KOPT-K1 (cell line): ENCODE results near the gene H2BK1.

ENCODE experiments used
- H3K27ac ChIP-seq: fragments of 200-600 bp; sonication (generic); 2 replicates; pipeline ENCODE4 v1.5.1; 2016; ENCODE audit warnings: antibody characterized with exemption, mild to moderate bottlenecking, low read depth, low read length; ENCODE audit not compliant: poor library complexity, severe bottlenecking
- H3K36me3 ChIP-seq: fragments of 200-600 bp; sonication (generic); 2 replicates; pipeline ENCODE4 v1.5.1; 2017; ENCODE audit warnings: antibody characterized with exemption, mild to moderate bottlenecking, low read length, moderate library complexity; ENCODE audit not compliant: insufficient read depth
- H3K9me3 ChIP-seq: fragments of 200-600 bp; sonication (generic); 2 replicates; pipeline ENCODE4 v1.5.1; 2017; ENCODE audit warnings: antibody characterized with exemption, low read length, mild to moderate bottlenecking; ENCODE audit not compliant: insufficient read depth, poor library complexity, severe bottlenecking

Gene H2BK1

DNA sequence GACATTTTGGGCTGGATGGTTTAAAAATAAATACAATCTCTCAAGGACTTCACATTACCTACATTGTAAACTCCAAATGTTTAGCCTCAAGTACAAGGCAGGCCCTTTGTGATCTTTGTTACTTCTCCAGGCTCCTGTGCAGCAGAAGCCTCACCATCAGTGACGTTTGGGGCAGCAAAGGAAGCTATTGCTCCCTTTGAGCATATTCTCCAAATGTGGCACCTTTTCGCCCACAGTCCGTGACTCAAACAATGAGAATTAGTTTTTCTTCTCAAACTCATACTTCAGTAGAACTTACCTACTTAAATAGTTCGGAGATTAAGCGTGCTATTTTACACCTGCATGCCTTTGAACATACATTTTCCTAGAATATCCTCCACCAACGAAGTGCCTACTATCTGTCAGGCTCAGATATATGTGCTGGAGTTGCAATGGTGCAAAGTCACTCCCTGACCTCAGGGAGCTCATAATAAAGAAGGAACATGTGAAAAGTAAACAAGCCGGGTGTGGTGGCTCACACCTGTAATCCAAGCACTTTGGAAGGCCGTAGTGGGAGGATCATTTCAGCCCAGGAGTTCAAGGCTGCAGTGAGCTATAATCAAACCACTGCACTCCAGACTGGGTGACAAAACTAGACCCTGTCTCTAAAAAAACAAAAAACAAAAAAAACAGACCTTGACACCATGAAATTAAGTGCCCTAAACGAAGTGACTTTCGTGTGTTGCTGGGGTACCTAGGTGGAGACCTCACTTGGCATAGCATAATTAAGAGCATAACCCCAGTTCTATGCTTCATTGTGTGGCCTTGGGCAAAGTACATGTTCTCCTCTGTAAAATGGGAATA lies 18.0 kb upstream of the H2BK1 start:
- Histone ChIP-seq H3K9me3 (no peaks in the 10 kb centered on the region), H3K27ac (peak overlapping the region; percentile 68), H3K36me3 (peaks cover 28% of the 10 kb centered on the region)

DNA sequence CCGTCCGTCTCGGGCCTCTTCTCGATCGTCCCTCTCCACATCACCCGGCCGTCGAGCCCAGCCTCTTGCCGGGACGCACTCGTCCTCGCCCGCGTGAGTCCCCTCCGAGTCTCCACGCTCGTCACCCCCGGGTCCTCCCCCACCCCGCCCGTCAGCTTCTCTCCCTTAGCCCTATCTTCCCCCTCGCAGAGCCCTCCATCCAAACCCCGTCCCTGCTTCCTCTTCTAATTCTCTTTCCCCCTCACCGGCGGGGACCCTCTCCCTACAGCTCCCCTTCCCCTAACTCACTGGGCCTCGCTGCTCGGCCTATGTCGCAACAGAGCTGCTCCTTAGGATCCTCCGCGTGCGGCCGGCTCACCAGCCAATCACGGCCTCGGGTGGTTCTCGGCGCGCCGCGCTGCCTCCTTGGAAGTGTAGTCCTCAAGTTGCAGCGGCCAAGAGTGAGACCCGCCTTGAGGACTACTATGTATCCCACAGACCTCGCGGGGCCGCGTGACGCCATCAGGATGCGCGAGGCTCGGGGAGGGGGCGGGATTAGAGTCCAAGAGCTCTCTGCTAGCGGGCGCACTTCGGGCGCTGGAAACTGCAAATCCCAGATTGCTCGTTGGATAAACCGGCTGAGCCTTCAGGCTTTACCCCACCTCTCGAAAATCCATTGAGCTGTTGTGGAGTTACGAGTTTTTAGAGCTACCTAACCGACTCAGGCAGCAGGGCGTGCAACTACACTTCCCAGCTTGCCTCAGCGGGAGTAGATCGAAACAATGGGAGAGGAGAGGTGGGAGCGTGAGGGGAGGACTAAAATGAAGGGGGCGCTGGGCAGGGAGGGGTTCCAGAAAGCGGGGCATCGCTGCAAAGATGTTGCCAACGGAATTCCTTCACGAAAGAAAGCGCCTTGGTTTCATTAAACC lies 16.8 kb upstream of the H2BK1 start, which contains the start of gene ABCF2:
Gene ABCF2, minus strand, starts transcription at position 331 of the 908 bp plus-strand sequence. CDS start 747 bp downstream, outside the sequence.
- peaks cover 39% of the 10 kb centered on the region for H3K36me3 ChIP-seq
- no peaks in the 10 kb centered on the region for H3K9me3 ChIP-seq
- peak within 1 kb of the TSS; percentile 68 for H3K27ac ChIP-seq

DNA sequence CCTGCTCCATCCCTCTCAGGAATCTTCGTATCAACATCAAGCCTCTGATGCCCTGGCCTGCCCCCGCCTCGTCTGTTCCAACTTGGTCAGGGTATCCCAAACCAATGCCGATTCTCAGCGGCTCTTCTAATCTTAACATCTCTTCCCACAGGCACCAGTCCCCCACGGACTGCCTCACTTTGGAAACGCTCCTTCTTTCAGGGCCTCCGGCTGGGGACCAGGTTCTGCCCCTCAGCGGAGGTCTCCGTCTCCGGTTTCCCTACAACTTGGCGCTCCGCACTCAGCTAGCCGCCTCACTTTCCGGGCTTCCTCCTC lies 16.2 kb upstream of the H2BK1 start:
- Histone ChIP-seq H3K36me3 (peaks cover 45% of the 10 kb centered on the region), H3K9me3 (no peaks in the 10 kb centered on the region), H3K27ac (peak overlapping the region; percentile 68)

DNA sequence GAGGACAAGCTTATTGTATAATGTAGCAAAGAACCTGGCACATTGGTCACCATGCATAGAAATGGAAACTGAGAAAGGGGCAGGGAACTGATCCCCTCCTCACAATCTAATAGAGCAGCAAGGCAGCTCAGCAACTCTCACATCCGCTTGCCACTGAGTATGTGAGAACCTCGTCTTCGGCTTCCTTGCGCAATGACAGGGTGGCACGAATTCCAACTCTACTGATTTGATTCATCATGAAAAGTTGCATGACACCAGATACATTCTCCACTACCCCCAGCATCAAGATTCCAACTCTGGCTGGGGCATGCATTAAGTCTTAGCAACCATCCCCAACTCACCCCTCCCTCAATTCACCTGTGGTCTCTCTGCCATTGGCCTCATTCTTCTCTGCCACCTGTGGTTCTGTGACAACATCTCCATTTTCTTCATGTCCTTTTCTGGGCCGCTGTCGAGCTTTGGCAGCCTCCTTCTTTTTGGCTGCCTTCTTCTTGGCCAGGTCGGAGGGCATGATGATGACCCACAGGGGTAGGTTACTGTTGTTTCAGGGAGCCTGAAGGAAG lies 15.7 kb upstream of the H2BK1 start:
- Histone ChIP-seq H3K9me3 (no peaks in the 10 kb centered on the region), H3K36me3 (peaks cover 49% of the 10 kb centered on the region), H3K27ac (peak overlapping the region; percentile 68)

DNA sequence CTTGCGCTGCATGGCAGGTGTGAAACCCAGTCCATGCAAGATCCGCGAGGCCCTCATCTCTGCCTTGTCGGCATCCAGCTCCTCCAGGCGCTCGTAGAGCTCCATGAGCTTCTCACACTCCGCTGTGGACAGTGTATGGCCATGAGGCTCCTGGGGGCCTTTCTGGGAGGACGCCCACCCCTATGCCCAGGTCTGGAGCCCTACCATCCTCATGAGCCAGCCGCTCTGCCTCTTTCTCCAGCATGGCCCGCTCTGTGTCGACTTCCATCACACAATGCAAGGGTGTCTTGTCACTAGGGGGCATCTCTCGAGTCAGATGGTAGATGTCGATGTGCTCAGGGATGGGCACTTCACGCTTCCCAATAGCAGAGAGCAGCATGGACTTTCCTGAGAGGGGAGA lies 13.4 kb upstream of the H2BK1 start:
- Histone ChIP-seq H3K9me3 (no peaks in the 10 kb centered on the region), H3K36me3 (peaks cover 72% of the 10 kb centered on the region), H3K27ac (no peak overlapping the region)

DNA sequence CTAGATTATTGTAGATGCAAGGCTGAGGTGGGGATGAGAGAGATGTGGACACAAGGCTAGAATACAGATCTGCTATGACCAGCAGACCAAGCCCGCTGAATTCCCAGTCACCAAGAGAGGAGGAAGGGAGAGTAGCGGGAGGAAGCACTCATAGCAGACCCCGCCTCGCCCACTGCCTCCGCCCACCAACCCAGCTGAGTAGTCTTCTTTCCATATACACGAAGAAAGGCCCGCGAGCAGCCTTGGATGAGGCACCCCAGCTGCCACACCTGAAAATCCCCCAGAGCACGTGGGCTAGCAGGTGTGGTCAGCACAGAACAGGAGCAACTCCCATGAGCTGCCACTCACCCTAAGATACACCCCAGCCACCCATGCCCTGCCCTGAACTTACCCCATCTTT lies 7.9 kb upstream of the H2BK1 start:
- Histone ChIP-seq H3K27ac (no peak overlapping the region), H3K36me3 (peaks cover 99% of the 10 kb centered on the region), H3K9me3 (no peaks in the 10 kb centered on the region)

DNA sequence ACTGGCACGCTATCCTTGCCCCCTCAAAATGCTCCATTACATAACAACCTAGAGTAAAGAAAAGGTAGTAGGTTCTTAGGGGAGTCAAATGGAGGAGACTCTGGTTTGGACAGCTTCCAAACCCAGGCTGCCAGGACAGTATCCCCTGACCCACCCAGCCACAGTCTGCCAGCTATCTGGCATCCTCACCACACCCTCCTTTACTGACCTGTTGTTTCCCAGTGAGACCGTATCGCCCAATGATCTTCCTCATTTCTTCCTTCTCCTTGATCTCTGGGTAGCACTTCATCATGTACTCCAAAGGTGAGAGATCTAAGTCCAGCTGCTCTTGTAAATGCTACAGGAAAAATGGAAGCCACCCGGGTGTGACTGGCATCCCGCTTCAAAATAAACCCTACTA lies 5.1 kb upstream of the H2BK1 start:
- H3K27ac ChIP-seq: no peak overlapping the region
- H3K36me3 ChIP-seq: peaks cover 89% of the 10 kb centered on the region
- H3K9me3 ChIP-seq: no peaks in the 10 kb centered on the region

DNA sequence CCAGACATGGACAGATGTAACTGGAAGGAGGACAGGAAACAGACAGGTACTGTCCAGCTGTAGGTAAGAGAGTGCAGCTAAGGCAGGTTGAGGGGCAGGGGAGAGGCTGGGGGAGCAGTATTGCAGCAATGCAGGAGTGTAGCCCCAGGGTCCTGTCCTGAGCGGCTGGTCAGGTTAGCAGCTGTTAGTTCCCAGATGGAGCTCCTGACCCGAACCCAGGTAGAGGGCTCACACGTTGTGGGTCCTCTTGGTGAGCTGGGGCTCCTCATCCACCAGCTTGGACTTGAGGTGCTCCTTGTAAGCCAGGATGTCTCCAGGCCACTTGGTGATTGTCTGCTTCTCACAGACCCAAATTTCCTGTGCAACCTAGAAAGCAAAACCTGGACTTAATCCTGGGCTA lies 3.5 kb upstream of the H2BK1 start:
- Histone ChIP-seq H3K36me3 (peaks cover 74% of the 10 kb centered on the region), H3K9me3 (no peaks in the 10 kb centered on the region), H3K27ac (no peak overlapping the region)

DNA sequence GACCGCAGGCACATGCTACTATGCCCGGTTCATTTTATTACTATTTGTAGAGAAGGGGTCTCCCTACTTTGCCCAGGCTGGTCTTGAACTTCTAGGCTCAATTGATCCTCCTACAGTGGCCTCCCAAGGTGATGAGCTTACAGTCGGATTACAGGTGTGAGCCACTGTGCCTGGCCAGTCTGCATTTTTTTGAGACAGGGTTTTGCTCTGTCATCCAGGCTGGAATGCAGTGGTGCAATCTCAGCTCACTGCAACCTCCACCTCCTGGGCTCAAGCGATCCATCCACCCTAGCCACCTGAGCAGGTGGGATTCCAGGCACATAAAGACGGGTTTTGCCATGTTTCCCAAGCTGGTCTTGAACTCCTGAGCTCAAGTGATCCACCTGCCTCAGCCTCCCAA lies 2.3 kb upstream of the H2BK1 start:
- no peak overlapping the region for H3K27ac ChIP-seq
- no peaks in the 10 kb centered on the region for H3K9me3 ChIP-seq
- peaks cover 62% of the 10 kb centered on the region for H3K36me3 ChIP-seq

DNA sequence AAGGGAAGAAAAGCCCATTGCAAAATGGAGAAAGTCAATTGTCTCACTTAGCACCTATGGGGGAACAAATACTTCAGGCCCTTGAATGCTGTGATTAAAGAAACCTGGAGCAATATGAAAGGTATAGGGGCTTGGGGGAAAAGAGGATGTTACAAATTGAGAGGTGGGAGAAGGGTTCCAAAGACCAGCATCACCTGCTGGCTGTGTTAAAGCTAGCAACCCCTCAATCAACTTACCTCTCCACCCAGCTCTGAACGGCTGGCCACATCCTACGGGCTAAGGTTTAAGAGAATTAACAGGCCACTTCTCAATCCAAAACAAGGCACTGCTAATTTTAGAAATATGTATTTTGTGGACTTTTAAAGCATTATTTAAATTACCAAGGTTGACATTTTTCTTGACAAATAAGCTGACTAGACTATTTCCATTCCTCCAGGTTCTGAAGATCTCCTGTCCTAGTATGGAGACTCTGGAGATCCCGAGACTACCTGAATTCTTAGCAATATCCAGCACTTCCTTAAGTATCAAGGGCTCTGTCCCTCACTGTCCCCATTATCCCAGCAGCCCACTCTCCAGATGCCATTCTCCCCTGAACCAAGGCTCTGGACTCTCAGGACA lies 976 bp upstream of the H2BK1 start:
- Histone ChIP-seq H3K27ac (no peak overlapping the region), H3K9me3 (no peaks in the 10 kb centered on the region), H3K36me3 (peaks cover 48% of the 10 kb centered on the region)

DNA sequence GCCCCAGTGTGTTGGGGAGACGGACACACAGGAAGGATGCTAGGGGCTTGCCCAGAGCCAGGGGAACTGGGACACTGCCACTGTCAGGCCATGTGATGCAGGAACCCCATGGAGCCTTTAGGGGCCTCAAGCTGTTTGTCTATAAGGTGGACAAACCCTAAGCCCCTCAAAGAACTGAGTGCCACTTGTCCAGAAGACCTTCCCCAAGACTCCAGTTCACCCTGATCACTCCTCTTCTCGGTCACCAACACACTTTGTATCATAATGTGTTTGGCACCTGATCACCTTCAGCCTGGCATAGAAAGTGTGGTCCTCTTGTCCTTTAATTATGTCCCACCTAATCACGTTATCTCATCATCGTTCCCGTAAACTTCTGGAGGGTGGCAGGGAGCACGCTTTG lies 700 bp downstream of the H2BK1 start:
- Histone ChIP-seq H3K27ac (no peak overlapping the region), H3K9me3 (no peaks in the 10 kb centered on the region), H3K36me3 (peaks cover 31% of the 10 kb centered on the region)

DNA sequence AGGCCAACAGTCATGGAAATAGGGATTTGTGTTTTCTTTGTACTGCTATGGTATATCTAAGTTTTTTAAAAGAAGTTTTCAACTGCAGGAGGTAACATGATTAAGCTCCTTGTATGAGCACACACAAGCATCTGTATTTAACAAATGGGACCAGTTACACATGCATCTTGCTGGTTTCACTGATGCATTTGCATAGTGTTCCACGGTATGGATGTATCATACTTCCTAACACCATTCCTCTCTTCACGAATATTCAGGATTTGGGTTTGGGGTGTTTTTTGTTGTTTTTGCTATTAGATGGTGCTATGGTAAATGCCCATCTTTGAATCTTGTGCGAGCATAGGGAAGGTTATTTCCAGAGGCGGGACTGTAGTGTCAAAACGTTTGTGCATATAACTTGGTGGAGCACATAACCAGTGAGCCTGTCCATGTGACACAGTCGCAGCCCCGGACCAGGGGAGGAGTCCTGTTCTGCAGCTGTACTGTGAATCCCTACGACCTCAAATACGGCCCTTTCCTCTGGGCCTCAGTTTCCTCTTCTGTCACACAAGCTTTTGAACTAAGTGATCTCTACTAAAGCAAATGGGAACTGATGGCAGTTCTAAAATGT lies 1.9 kb downstream of the H2BK1 start:
- peaks cover 19% of the 10 kb centered on the region for H3K36me3 ChIP-seq
- H3K9me3 ChIP-seq: no peaks in the 10 kb centered on the region
- H3K27ac ChIP-seq: no peak overlapping the region

DNA sequence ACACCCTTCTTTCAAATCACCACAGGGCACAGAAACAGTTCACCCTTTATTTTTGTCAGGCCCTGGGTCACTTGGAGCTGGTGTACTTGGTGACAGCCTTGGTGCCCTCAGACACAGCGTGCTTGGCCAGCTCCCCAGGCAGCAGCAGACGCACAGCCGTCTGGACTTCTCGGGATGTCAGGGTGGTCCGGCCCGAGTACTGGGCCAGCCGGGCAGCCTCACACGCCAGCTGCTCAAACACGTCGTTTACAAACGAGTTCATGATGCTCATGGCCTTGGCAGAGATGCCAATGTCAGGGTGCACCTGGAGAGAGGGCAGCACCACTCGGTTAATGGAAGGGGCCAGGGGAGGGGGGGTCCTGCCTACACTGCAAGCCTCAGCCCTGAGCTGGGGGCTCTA lies 2.5 kb downstream of the H2BK1 start:
- Histone ChIP-seq H3K27ac (peak overlapping the region; percentile 26), H3K9me3 (no peaks in the 10 kb centered on the region), H3K36me3 (peaks cover 13% of the 10 kb centered on the region)

DNA sequence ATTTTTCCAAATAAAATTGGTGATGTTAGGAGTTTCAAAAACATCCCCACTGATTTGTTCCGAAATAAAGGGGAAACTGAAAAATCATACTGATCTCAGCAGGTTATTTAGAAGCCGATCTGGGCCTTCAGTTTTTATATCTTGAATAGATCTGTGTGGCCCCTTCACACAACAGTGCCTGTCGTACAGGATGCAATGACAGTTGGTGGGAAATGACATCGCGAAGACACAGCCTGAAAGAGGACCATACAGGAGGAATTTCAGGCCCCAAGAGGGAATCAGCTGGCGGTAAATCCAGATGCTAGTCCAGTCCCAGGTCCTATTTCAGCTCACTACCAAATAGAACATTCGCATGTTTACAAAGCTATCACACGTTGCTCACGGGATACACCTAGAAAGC lies 3.0 kb downstream of the H2BK1 start:
- Histone ChIP-seq H3K36me3 (peaks cover 8% of the 10 kb centered on the region; the same call in 1 of the 2 replicates), H3K27ac (peak overlapping the region; percentile 26), H3K9me3 (no peaks in the 10 kb centered on the region)
